Measurements from ENCODE around the gene PFN4. TPM values are rescaled to one million over a fixed set of nuclear protein-coding genes. Genes with fewer than 3 reads are reported as not detected.
A peak's percentile ranks its signal among the peaks of the same experiment; 100 is the strongest.
"Not testable (repeated sequence)": the region's sequence is repeated elsewhere in the genome, so short reads cannot be mapped to it uniquely, and the experiment has no call there.

The PFN4 gene
- total RNA-seq, 1 experiment from 2014 or later, result 0.29 TPM

DNA sequence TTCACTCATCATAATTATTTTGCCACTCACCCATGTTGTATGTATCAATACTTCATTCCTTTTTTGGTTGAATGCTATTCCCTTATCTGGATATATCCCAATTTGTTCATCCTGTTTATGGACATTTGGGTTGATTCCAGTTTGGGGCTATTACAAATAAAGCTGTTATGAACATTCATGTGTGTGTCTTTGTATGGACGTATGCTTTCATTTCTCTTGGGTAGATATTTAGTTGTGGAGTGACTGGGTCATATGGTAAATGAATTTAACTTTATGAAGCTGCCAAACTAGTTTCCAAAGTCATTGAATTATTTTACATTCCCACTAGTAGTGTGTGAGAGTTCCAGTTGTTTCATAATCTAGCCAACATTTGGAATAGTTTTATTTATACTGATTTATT, 2.8 kb upstream of the PFN4 start:
- no peak for DNase-seq (ENCODE audit: low read depth in 1 of 2, low spot score in 2 of 2)
- Histone ChIP-seq H3K27me3 (replicated peaks) (no peaks in the 10 kb centered on the region), H3K36me3 (peaks cover 9% of the 10 kb centered on the region), H3K4me1 (replicated peaks) (peaks cover 27% of the 10 kb centered on the region), H3K9me3 (replicated peaks) (peaks cover 4% of the 10 kb centered on the region; the same call in 1 of the 2 replicates), H3K27ac (no peak overlapping the region), H3K4me3 (no peak overlapping the region)

DNA sequence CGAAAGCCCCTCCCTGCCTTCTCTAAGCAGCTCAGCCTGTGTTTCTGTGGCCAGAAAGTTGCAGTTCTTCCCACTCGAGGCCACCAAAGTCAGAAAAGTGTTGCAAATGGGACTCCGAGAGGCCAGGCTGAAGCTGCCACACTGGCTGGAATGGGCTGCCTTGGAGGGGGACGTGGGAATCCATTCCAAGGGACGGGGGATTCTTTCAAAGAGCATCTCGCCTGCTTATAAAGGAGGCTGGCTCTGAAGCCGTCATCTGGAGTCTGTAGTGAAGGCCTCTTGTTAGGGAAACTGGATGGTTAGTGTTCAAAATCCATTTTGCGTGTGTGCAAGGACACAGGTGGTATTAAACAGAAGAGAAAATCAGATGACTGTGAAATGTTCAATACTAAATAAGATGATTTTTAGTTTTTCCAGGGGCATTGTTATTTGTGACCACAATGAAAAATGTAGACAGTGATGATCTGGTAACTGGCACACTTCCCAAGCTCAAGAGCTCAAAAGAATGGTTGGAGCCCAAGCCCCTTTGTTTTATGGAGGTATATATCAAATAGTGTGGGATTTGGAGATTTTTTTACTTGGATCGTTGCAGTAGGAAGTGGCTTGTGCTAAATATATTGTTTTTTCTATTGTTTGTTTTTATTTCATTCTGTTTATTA, 917 bp upstream of the PFN4 start:
- DNase-seq (ENCODE audit: low read depth in 1 of 2, low spot score in 2 of 2), result peak in 1 of 2 experiments; percentile 80
- Histone ChIP-seq H3K4me1 (replicated peaks) (peaks cover 27% of the 10 kb centered on the region), H3K9me3 (replicated peaks) (peaks cover 4% of the 10 kb centered on the region; the same call in 1 of the 2 replicates), H3K27me3 (replicated peaks) (no peaks in the 10 kb centered on the region), H3K4me3 (peak overlapping the region; percentile 98), H3K27ac (peak overlapping the region; percentile 91), H3K36me3 (peaks cover 9% of the 10 kb centered on the region)

DNA sequence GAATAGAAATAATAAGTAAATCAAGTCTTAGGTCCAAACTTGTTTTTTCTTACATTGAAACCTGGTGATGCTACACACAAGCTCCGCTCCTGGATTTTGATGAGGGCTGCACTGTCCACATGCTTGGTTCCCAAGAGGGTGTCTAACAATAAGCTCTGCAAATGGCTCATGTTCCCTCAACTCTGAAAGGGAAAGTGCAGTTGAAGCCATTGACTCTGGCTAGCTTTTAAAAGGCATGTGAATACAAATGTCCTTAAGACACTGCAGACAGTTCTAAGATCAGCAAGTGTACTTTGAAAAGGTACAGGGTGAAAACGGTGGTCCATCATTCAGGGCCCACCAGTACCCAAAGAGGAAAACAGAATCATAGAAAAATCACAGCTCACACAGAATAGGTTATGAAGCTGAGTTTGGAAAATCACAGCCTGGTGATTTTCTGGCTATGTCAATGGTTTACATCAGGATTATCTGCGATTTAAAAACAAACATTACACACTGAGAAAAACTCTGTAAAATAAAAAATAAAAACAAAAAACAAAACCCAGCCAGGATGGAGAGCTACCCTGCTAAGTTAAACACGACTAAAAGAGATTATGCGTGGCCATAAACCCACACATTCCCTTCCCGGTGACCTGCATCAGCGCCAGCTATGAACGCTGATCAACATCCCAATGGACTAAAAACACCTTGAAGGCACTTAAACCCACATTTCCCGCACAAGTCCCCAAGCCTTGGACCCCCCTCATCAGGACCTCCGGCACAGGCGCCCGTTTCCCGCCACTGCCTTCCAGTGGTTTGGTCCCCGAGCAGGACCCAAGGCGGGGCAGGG, 554 bp downstream of the PFN4 start:
- no peaks in the 10 kb centered on the region for H3K27me3 ChIP-seq (replicated peaks)
- H3K27ac ChIP-seq, result peak overlapping the region; percentile 91
- H3K9me3 ChIP-seq (replicated peaks), result peaks cover 4% of the 10 kb centered on the region; the same call in 1 of the 2 replicates
- peaks cover 9% of the 10 kb centered on the region for H3K36me3 ChIP-seq
- H3K4me3 ChIP-seq, result peak overlapping the region; percentile 98
- DNase-seq (ENCODE audit: low read depth in 1 of 2, low spot score in 2 of 2), result no peak
- peaks cover 27% of the 10 kb centered on the region for H3K4me1 ChIP-seq (replicated peaks)

DNA sequence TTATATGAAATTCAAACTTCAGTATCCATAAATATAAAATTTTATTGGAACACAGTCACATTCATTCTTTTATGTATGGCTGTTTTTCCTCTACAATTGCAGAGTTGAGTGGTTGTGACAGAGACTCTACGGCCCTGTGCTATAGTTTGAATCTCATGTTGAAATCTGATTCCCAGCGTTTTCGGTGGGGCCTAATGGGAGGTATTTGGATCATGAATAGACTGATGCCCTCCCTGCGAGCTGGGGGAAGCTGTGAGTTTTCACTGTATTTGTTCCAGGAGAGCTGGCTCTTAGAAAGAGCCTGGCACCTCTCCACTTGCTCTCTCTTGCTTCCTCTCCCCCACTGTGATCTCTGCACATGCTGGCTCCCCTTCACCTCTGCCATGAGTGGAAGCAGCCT, 1.7 kb downstream of the PFN4 start:
- no peak overlapping the region for H3K27ac ChIP-seq
- H3K36me3 ChIP-seq, result peaks cover 9% of the 10 kb centered on the region
- no peak overlapping the region for H3K4me3 ChIP-seq
- peaks cover 27% of the 10 kb centered on the region for H3K4me1 ChIP-seq (replicated peaks)
- no peak for DNase-seq (ENCODE audit: low read depth in 1 of 2, low spot score in 2 of 2)
- no peaks in the 10 kb centered on the region for H3K27me3 ChIP-seq (replicated peaks)
- H3K9me3 ChIP-seq (replicated peaks), result peaks cover 4% of the 10 kb centered on the region; the same call in 1 of the 2 replicates

DNA sequence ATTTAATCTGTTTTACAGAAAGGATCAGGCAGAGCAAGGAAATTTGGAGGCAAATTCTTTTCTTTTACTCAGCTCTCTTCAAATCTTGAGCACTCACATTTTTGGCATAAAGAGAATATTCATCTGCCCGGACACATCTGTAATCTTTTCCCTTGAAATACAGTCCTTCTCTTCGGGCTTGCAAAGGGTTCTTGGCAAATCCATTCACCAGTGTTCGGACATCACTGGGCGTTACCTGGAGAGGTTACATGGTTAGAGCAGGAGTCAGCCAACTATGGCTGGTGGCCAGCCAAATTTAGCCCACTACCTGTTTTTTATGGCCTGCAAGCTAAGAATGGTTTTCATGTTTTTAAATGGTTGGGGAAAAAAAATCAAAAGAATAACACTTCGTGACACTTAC, 2.1 kb downstream of the PFN4 start:
- DNase-seq (ENCODE audit: low read depth in 1 of 2, low spot score in 2 of 2), result no peak
- Histone ChIP-seq H3K27me3 (replicated peaks) (no peaks in the 10 kb centered on the region), H3K4me3 (no peak overlapping the region), H3K36me3 (peaks cover 9% of the 10 kb centered on the region), H3K9me3 (replicated peaks) (peaks cover 4% of the 10 kb centered on the region; the same call in 1 of the 2 replicates), H3K27ac (no peak overlapping the region), H3K4me1 (replicated peaks) (peaks cover 27% of the 10 kb centered on the region)

DNA sequence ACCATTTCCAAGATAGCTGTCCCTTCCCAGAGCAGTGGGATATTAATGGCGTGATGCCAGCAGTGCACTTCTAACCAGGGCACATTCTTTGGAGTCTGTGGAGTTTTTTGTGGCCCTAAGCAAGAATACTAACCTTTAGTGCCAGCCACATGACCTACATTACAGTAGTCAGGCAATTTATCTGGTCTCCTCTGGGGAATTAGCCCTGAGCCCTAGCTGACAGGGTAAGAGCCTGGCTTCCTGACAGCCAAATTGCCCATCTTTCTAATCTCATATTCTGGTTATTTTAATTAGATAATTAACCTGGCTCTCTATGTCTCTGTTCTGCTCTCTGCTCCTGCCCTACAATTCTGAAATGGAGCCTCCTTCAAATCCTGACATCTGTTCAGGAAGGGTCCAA, 5.2 kb downstream of the PFN4 start:
- Histone ChIP-seq H3K4me3 (no peak overlapping the region), H3K27me3 (replicated peaks) (no peaks in the 10 kb centered on the region), H3K4me1 (replicated peaks) (peaks cover 6% of the 10 kb centered on the region), H3K36me3 (peaks cover under 1% of the 10 kb centered on the region; the same call in 1 of the 2 replicates), H3K27ac (no peak overlapping the region), H3K9me3 (replicated peaks) (no peaks in the 10 kb centered on the region)
- DNase-seq (ENCODE audit: low read depth in 1 of 2, low spot score in 2 of 2), result no peak

DNA sequence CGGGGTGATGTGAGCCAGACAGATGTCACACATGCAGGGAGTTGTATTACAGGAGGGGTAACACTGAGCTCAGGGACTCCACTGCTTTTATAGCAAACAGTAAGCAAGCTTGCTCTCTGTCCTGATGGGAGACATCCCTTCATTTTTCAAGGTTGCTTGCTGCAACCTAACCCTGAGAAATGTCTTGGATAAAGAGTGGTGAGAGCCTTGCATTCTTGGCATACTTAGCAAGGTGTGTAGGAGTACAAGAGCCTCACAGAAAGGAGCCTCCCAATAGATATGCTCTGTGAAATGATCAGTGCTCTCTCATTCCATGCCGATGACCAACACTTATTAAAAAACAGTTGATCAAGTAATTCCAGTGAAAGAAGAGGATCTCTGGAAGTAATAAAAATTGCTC, 8.1 kb downstream of the PFN4 start:
- Histone ChIP-seq H3K27ac (no peak overlapping the region), H3K9me3 (replicated peaks) (no peaks in the 10 kb centered on the region), H3K4me3 (no peak overlapping the region), H3K36me3 (no peaks in the 10 kb centered on the region), H3K27me3 (replicated peaks) (no peaks in the 10 kb centered on the region), H3K4me1 (replicated peaks) (no peaks in the 10 kb centered on the region)
- no peak for DNase-seq (ENCODE audit: low read depth in 1 of 2, low spot score in 2 of 2)

DNA sequence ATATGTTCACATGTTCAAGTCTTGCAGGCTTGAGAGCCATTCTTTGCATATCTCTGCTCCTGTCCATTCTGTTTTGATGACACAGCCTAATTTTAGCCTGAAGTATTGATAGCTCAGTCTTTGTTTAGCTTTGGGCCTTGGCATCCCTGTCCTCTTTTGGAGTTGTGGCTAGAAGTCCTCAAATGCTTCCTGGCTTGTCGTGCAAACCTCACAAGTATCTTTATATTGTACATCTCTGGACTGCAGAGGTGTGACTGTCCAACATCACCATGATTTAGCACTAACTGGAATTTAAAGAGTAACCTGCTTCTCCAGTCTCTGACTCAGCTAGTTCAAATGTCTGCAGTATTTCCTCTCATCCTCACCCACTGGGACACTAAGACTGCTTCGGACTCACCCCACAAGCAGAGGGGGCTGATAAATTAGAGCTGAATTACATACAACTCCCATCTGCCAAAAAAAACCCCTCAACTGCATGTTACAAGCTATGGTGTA, 11.7 kb downstream of the PFN4 start:
- no peaks in the 10 kb centered on the region for H3K27me3 ChIP-seq (replicated peaks)
- H3K27ac ChIP-seq, result no peak overlapping the region
- DNase-seq (ENCODE audit: low read depth in 1 of 2, low spot score in 2 of 2), result no peak
- H3K4me3 ChIP-seq, result no peak overlapping the region
- H3K36me3 ChIP-seq, result no peaks in the 10 kb centered on the region
- H3K4me1 ChIP-seq (replicated peaks), result no peaks in the 10 kb centered on the region
- H3K9me3 ChIP-seq (replicated peaks), result no peaks in the 10 kb centered on the region

DNA sequence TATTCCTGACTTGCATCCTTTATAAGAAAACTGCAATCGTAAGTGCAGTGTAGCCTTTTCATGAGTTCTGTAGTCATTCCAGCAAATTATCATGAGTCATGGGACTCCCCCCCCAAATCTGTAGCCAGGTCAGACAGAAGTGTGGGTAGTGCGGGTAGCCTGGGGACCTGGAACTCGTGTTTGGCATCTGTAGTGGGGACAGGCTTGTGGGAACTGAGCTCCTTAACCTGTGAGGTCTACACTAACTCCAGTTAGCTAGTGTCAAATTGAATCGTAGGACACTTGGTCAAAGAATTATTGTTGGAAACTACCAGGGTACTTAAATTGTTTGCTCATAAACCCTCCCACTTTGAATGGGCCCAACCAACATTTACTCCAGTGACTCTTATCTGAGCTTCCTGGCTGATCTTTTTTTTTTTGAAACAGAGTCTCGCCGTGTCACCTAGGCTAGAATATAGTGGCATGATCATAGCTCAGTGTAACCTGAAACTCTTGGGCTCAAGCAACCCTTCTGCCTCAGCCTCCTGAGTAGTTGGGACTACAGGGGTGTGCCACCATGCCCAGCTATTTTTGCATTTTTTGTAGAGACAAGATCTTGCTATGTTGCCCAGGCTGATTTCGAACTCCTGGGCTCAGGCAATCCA, 12.4 kb downstream of the PFN4 start:
- Histone ChIP-seq H3K36me3 (no peaks in the 10 kb centered on the region), H3K4me3 (no peak overlapping the region), H3K4me1 (replicated peaks) (no peaks in the 10 kb centered on the region), H3K27ac (no peak overlapping the region), H3K9me3 (replicated peaks) (no peaks in the 10 kb centered on the region), H3K27me3 (replicated peaks) (no peaks in the 10 kb centered on the region)
- no peak for DNase-seq (ENCODE audit: low read depth in 1 of 2, low spot score in 2 of 2)

DNA sequence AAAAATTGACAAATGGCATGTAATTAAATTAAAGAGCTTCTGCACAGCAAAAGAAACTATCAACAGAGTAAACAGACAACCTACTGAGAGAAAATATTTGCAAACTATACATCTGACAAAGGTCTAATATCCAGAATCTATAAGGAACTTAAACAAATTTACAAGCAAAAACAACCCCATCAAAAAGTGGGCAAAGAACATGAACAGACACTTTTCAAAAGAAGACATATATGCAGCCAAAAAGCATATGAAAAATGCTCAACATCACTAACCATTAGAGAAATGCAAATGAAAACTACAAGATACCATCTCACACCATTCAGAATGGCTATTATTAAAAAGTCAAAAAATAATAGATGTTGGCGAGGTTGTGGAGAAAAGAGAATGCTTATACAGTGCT, 13.7 kb downstream of the PFN4 start:
- H3K9me3 ChIP-seq (replicated peaks); DNase-seq (ENCODE audit: low read depth in 1 of 2, low spot score in 2 of 2); H3K4me1 ChIP-seq (replicated peaks); H3K36me3 ChIP-seq; H3K27ac ChIP-seq; H3K27me3 ChIP-seq (replicated peaks); H3K4me3 ChIP-seq: not testable (repeated sequence)

DNA sequence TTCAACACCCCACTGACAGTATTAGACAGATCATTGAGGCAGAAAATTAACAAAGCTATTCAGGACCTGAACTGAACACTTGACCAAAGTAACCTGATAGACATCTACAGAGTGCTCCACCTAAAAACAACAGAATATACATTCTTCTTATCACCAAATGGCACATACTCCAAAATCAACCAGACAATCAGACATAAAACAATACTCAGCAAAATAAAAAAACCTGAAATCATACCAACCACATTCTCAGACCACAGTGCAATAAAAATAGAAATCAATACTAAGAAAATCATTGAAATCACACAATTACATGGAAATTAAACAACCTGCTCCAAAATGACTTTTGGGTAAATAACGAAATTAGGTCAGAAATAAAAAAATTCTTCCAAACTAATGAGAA, 15.8 kb downstream of the PFN4 start:
- no peaks in the 10 kb centered on the region for H3K9me3 ChIP-seq (replicated peaks)
- no peaks in the 10 kb centered on the region for H3K27me3 ChIP-seq (replicated peaks)
- no peaks in the 10 kb centered on the region for H3K4me1 ChIP-seq (replicated peaks)
- no peak overlapping the region for H3K27ac ChIP-seq
- no peak for DNase-seq (ENCODE audit: low read depth in 1 of 2, low spot score in 2 of 2)
- no peak overlapping the region for H3K4me3 ChIP-seq
- H3K36me3 ChIP-seq, result no peaks in the 10 kb centered on the region

DNA sequence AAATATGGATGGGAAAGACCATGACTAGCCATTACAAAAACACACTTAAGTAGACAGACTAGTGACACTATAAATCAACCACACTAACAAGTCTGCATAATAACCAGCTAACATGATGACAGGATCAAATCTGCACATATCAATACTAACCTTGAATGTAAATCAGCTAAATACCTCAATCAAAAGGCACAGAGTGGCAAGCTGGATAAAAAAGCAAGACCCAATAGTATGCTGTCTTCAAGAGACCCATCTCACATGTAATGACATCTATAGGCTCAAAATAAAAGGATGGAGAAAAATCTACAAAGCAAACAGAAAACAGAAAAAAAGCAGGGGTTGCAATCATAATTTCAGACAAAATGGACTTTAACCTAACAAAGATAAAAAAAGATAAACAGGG, 16.3 kb downstream of the PFN4 start:
- no peak for DNase-seq (ENCODE audit: low read depth in 1 of 2, low spot score in 2 of 2)
- H3K9me3 ChIP-seq (replicated peaks), result no peaks in the 10 kb centered on the region
- H3K36me3 ChIP-seq, result no peaks in the 10 kb centered on the region
- H3K27ac ChIP-seq, result no peak overlapping the region
- no peak overlapping the region for H3K4me3 ChIP-seq
- H3K27me3 ChIP-seq (replicated peaks), result no peaks in the 10 kb centered on the region
- no peaks in the 10 kb centered on the region for H3K4me1 ChIP-seq (replicated peaks)

DNA sequence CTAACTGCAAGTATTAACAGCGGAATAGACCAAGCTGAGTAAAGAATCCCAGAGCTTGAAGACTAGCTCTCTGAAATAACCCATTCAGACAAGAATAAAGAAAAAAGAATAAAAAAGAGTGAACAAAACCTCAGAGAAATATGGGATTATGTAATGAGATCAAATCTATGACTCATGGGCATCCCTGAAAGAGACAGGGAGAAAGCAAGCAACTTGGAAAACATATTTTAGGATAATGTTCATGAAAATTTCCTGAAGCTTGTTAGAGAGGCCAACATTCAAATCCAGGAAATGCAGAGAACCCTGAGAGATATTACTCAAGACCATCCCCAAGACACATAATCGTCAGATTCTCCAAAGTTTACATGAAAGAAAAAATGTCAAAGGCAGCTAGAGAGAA, 17.3 kb downstream of the PFN4 start:
- no peaks in the 10 kb centered on the region for H3K9me3 ChIP-seq (replicated peaks)
- DNase-seq (ENCODE audit: low read depth in 1 of 2, low spot score in 2 of 2), result no peak
- H3K36me3 ChIP-seq, result no peaks in the 10 kb centered on the region
- no peaks in the 10 kb centered on the region for H3K27me3 ChIP-seq (replicated peaks)
- no peaks in the 10 kb centered on the region for H3K4me1 ChIP-seq (replicated peaks)
- H3K27ac ChIP-seq, result no peak overlapping the region
- H3K4me3 ChIP-seq, result no peak overlapping the region

DNA sequence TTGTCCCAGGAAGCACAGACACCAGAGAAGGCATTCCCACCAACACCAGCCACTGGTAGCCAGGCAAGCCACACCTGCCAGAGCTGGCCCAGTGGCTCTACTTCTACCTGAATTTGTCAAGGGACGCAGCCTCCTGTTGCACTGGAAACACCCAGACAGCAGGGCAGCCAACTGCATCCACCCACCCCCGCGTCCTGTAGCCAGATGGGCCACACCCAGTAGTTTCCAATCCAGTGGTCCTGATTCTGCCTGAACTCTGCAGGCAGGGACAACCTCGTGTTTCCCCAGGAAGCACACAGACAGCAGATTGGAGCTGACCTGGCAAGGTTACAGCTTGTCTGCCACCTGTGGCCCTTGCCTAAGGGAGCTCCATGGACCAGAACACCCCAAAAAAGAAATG, 18.2 kb downstream of the PFN4 start:
- H3K27me3 ChIP-seq (replicated peaks), result no peaks in the 10 kb centered on the region
- no peaks in the 10 kb centered on the region for H3K36me3 ChIP-seq
- H3K4me1 ChIP-seq (replicated peaks), result no peaks in the 10 kb centered on the region
- H3K27ac ChIP-seq, result no peak overlapping the region
- no peak for DNase-seq (ENCODE audit: low read depth in 1 of 2, low spot score in 2 of 2)
- H3K9me3 ChIP-seq (replicated peaks), result no peaks in the 10 kb centered on the region
- no peak overlapping the region for H3K4me3 ChIP-seq

Measured in SJSA1 (cell line).